CD4-positive, alpha-beta T cell treated with Interleukin-12 subunit alpha and Interleukin-12 subunit beta, for 1 hour (primary cell): ENCODE results near the gene MTFR1L.
A peak's percentile ranks its signal among the peaks of the same experiment; 100 is the strongest.

ENCODE experiments used
- DNase-seq: peaks from one replicate; pipeline ENCODE4 v3.0.0-alpha.2; 2020

MTFR1L gene

DNA sequence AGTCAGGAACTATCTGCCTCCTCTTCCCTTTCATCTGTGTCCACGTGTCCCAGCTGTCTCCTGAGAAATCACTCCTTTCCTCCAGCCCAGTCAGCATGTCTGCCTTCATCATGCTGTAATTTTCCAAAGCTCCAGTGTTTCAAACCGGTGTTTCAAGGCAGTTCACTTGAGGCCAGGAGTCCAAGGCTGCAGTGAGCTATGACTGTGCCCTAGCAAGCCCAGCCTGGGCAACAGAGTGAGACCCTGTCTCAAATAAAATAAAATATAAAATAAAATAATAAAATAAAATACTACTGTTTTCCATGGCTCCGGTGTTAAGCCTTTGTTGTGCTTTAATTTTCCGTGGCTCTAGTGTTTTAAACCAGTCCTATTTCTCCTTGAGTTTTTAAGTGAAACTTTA is 27.6 kb upstream of the MTFR1L start:
- DNase-seq = no peak

- DNase-seq = no peak
Observed at GRCh38 chr1:25793585-25794170, 26.1 kb upstream of the MTFR1L start.

- no peak for DNase-seq
Observed at GRCh38 chr1:25794325-25794724, 25.4 kb upstream of the MTFR1L start.

- DNase-seq = no peak
Observed at GRCh38 chr1:25795211-25795610, 24.5 kb upstream of the MTFR1L start.

- DNase-seq = peak; percentile 59
Observed at GRCh38 chr1:25795946-25796810, 23.6 kb upstream of the MTFR1L start.

DNA sequence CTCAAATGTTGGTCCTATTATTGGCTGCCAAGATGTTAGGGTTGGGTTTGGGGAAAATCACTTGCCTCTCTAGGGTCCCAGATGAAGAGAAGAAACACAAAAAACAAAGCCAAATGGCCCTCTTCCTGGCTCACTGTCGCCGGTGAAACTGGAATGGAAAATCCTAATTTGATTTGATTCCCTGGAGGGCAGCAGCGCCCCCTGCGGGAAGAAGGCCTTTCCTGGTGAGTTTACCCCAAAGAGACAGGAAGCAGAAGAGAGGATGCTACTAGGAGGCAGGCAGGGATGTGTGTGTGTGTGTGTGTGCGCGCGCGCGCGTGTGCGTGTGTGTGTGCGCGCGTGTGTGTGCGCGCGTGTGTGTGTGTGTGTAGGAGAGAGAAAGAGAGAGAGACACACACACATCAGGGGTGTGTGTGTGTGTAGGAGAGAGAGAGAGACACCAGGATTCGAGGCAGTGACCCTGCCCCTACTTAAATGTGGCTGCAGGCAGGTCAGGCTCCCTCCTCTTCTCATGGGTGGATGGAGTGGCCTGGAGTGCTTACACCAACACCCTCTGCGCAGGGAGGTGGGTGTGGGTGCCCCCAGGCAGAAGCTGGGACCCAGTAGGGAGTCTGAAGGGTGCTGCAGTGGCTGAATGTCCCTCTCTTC is 22.8 kb upstream of the MTFR1L start:
- peak; percentile 83 for DNase-seq

GRCh38 chr1:25797939-25798338 is 21.8 kb upstream of the MTFR1L start:
- DNase-seq = peak; percentile 38

GRCh38 chr1:25798666-25799351 is 20.9 kb upstream of the MTFR1L start:
- no peak for DNase-seq

GRCh38 chr1:25799352-25799934 is 20.3 kb upstream of the MTFR1L start:
- DNase-seq = no peak

DNA sequence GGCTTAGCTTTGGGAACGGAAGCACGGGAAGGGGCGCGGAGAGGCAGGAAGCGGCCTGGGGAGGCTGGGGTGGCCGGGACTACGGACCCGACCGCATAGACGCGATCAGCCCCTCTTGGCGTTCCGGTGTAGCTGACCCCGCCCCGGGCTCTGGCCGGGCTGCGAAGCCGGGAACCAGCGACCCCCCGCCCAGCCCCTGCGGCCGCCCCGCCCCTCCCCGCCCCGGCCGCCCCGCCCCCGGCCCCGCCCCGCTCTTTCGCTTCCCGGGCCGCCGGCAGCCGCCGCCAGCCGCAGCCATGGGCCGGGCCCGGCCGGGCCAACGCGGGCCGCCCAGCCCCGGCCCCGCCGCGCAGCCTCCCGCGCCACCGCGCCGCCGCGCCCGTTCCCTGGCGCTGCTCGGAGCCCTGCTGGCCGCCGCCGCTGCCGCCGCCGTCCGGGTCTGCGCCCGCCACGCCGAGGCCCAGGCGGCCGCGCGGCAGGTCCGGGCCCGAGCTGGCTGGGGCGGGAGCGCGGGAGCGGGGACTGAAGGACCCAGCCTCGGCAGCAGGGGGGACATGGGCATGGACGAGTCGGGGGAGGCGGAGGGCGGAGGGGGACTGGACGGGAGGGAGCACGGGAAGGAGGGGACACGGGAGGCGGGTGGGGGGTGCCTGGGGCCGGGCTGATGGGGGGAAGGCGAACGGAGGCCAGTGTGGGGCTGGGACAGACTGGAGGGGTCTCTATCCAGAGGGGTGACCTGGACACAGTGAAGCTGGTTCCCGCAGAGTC is 19.6 kb upstream of the MTFR1L start, which contains the start of gene SELENON:
SELENON (plus strand) TSS at position 259 of the 768 bp plus-strand sequence; CDS start at position 297, 38 bp downstream.
- DNase-seq = peak; percentile 48

GRCh38 chr1:25800703-25801377 is 18.9 kb upstream of the MTFR1L start:
- no peak for DNase-seq

DNA sequence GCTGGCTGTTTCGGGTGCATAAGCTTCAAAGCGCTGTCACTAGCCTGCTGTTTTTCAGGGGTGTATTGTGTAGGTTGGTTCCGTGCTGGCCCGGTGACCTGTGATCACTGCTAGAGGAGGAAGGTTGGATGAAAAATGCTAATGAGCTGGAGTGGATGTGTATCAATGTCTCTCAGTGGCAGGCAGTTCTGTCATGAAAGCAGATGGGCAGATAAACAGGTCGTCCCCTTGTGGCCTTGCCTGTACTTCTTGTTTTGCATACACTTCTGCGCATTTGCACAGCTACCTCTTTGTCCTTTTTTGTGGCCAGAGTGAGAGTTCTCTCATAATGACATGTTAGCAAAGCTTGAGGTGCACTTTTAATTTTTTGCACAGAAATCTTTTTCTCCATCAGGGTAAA is 16.8 kb upstream of the MTFR1L start:
- DNase-seq = no peak

- no peak for DNase-seq
Observed at GRCh38 chr1:25803368-25803767, 16.4 kb upstream of the MTFR1L start.

- DNase-seq = no peak
Observed at GRCh38 chr1:25804244-25804963, 15.3 kb upstream of the MTFR1L start.

- DNase-seq = no peak
Observed at GRCh38 chr1:25804964-25805862, 14.5 kb upstream of the MTFR1L start.

- DNase-seq = no peak
Observed at GRCh38 chr1:25805863-25806225, 13.9 kb upstream of the MTFR1L start.

DNA sequence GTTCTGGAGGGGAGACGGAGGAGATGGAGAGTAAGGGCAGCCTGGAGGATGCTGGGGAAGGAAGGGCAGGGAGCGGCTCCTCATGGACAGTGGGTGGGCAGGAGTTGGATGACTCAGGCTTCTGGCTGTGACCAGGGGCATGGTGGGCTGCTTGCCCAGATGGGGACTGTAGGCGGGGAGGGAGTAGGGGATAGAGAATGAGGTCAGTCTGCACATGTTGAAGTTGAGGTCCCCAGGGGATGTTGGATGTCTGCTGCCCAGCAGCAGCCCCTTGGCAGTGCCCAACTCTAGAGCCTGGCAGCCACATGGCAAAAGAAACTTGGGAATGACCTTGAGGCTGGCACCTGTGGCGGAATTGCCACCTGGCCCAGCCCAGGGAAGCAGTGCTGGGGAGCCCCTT is 13.3 kb upstream of the MTFR1L start:
- no peak for DNase-seq

GRCh38 chr1:25807480-25808390 is 12.0 kb upstream of the MTFR1L start:
- no peak for DNase-seq
